Measurements from ENCODE around the gene ATP2B3.

- no peak for TF ChIP-seq CTCF (IDR thresholded peaks at IDR 0.05; ENCODE audit: low read length)
- TF ChIP-seq EZH2 (optimal IDR thresholded peaks at IDR 0.05; ENCODE audit: low read depth, low read length), result no peak
These were observed 8.6 kb downstream of the ATP2B3 start for GRCh38 chrX:153526042-153526441.
